HT1080 (cell line): ENCODE results near the gene TIAM1. TPM values are rescaled to one million over a fixed set of nuclear protein-coding genes. Genes with fewer than 3 reads are reported as not detected.

ENCODE experiments used
- DNase-seq: peaks from one replicate; pipeline ENCODE4 v3.0.0-alpha.2; 2015; ENCODE audit warnings: low read depth
- total RNA-seq: library from RNA; depleted of rRNA; stranded (reverse); fragments of >200 nt; shearing (Covaris generic); gene quantifications from 2 replicates; pipeline ENCODE4 v1.2.3, GENCODE V29; 2014

Gene TIAM1
- total RNA-seq, 1 experiment from 2014 or later, result 3.5 TPM

GRCh38 chr21:31136891-31137290 lies 207.2 kb downstream of the TIAM1 start:
- DNase-seq, result no peak

GRCh38 chr21:31135531-31136184 lies 208.4 kb downstream of the TIAM1 start:
- no peak for DNase-seq

- no peak for DNase-seq
Measured at GRCh38 chr21:31133243-31133830, 210.7 kb downstream of the TIAM1 start.

GRCh38 chr21:31132574-31133242 lies 211.4 kb downstream of the TIAM1 start:
- peak; percentile 4 for DNase-seq

GRCh38 chr21:31130821-31131220 lies 213.2 kb downstream of the TIAM1 start:
- DNase-seq, result no peak

- no peak for DNase-seq
Measured at GRCh38 chr21:31128234-31128633, 215.8 kb downstream of the TIAM1 start.

GRCh38 chr21:31124010-31124409 lies 220.1 kb downstream of the TIAM1 start:
- no peak for DNase-seq

GRCh38 chr21:31119199-31119598 lies 224.9 kb downstream of the TIAM1 start:
- DNase-seq, result no peak

- peak; percentile 81 for DNase-seq
Measured at GRCh38 chr21:31117128-31117916, 226.7 kb downstream of the TIAM1 start.

- no peak for DNase-seq
Measured at GRCh38 chr21:31115249-31115648, 228.8 kb downstream of the TIAM1 start.

GRCh38 chr21:31111093-31111492 lies 233.0 kb downstream of the TIAM1 start:
- DNase-seq, result no peak

- no peak for DNase-seq
Measured at GRCh38 chr21:31110430-31110829, 233.6 kb downstream of the TIAM1 start.

GRCh38 chr21:31107871-31108270 lies 236.2 kb downstream of the TIAM1 start:
- no peak for DNase-seq

GRCh38 chr21:31107176-31107785 lies 236.8 kb downstream of the TIAM1 start:
- DNase-seq, result no peak

- DNase-seq, result no peak
Measured at GRCh38 chr21:31103571-31104265, 240.3 kb downstream of the TIAM1 start.

- no peak for DNase-seq
Measured at GRCh38 chr21:31103163-31103562, 240.9 kb downstream of the TIAM1 start.

- no peak for DNase-seq
Measured at GRCh38 chr21:31099122-31099521, 244.9 kb downstream of the TIAM1 start.

GRCh38 chr21:31098576-31099005 lies 245.5 kb downstream of the TIAM1 start:
- peak; percentile 51 for DNase-seq

GRCh38 chr21:31092832-31093625 lies 251.0 kb downstream of the TIAM1 start:
- DNase-seq, result no peak

GRCh38 chr21:31090376-31090775 lies 253.7 kb downstream of the TIAM1 start:
- no peak for DNase-seq
